ENCODE results near the gene PPARGC1A.

Gene PPARGC1A
- total RNA-seq, result 0 to 0.18 (median 0.09) reads per million in 4 experiments

- DNase-seq, result no peak
These were observed at the start of gene PPARGC1A for GRCh38 chr4:23889814-23890341. TSS of gene PPARGC1A (minus strand) at chr4:23890047. CDS start at chr4:23889957, 90 bp downstream.

GRCh38 chr4:23938796-23939195 is 48.9 kb upstream of the PPARGC1A start:
- DNase-seq, result no peak

GRCh38 chr4:23937173-23937572 is 47.3 kb upstream of the PPARGC1A start:
- no peak for DNase-seq

- DNase-seq, result no peak
These were observed 45.1 kb upstream of the PPARGC1A start for GRCh38 chr4:23934915-23935314.

- DNase-seq, result no peak
These were observed 44.4 kb upstream of the PPARGC1A start for GRCh38 chr4:23934223-23934622.

- DNase-seq, result no peak
These were observed 43.1 kb upstream of the PPARGC1A start for GRCh38 chr4:23932901-23933308.

GRCh38 chr4:23932186-23932585 is 42.3 kb upstream of the PPARGC1A start:
- no peak for DNase-seq

- no peak for DNase-seq
These were observed 41.6 kb upstream of the PPARGC1A start for GRCh38 chr4:23931489-23931830.

GRCh38 chr4:23930750-23931488 is 41.1 kb upstream of the PPARGC1A start:
- DNase-seq, result no peak

- DNase-seq, result no peak
These were observed 39.4 kb upstream of the PPARGC1A start for GRCh38 chr4:23929248-23929647.

GRCh38 chr4:23924556-23924955 is 34.7 kb upstream of the PPARGC1A start:
- DNase-seq, result no peak

- no peak for DNase-seq
These were observed 34.0 kb upstream of the PPARGC1A start for GRCh38 chr4:23923840-23924239.

GRCh38 chr4:23923141-23923540 is 33.3 kb upstream of the PPARGC1A start:
- no peak for DNase-seq

- no peak for DNase-seq
These were observed 32.8 kb upstream of the PPARGC1A start for GRCh38 chr4:23922541-23923111.

GRCh38 chr4:23922013-23922412 is 32.2 kb upstream of the PPARGC1A start:
- no peak for DNase-seq

GRCh38 chr4:23921447-23921845 is 31.6 kb upstream of the PPARGC1A start:
- no peak for DNase-seq

- DNase-seq, result no peak
These were observed 31.0 kb upstream of the PPARGC1A start for GRCh38 chr4:23920716-23921446.

GRCh38 chr4:23920296-23920695 is 30.4 kb upstream of the PPARGC1A start:
- no peak for DNase-seq

GRCh38 chr4:23916282-23916681 is 26.4 kb upstream of the PPARGC1A start:
- DNase-seq, result no peak

- DNase-seq, result no peak
These were observed 25.7 kb upstream of the PPARGC1A start for GRCh38 chr4:23915459-23916132.

- no peak for DNase-seq
These were observed 22.0 kb upstream of the PPARGC1A start for GRCh38 chr4:23911675-23912455.

GRCh38 chr4:23909671-23910070 is 19.8 kb upstream of the PPARGC1A start:
- DNase-seq, result no peak
